ENCODE results near the gene NAALADL2.
"Not testable (repeated sequence)": the region's sequence is repeated elsewhere in the genome, so short reads cannot be mapped to it uniquely, and the experiment has no call there.

Gene NAALADL2

DNA sequence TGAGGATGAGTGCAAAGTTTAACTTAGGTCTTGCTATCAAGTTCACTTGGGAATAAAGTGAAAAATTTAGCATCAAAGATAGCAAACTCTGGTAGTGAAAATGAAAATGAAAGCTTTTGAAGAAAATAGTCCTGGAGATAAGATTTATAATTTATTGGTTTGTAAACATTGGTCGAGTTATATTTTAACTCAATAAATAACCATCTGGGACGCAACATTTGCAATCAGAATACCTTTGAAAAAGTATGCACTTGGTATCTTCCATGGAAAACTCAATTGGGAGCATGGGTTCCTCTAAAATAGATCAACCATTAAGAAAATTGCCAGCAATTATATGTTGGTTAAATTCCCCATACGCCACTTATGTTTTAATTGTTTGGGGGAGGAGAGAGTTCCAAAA, 209.5 kb downstream of the NAALADL2 start:
- no peak for DNase-seq (ENCODE audit: low read depth in 2 of 3, low spot score in 2 of 3)

- no peak for DNase-seq (ENCODE audit: low read depth in 2 of 3, low spot score in 2 of 3)
These were observed 211.8 kb downstream of the NAALADL2 start for GRCh38 chr3:175070946-175071345.

GRCh38 chr3:175073219-175073905, 214.2 kb downstream of the NAALADL2 start:
- DNase-seq (ENCODE audit: low read depth in 2 of 3, low spot score in 2 of 3) = no peak

- DNase-seq (ENCODE audit: low read depth in 2 of 3, low spot score in 2 of 3) = no peak
These were observed 216.1 kb downstream of the NAALADL2 start for GRCh38 chr3:175075269-175075668.

DNA sequence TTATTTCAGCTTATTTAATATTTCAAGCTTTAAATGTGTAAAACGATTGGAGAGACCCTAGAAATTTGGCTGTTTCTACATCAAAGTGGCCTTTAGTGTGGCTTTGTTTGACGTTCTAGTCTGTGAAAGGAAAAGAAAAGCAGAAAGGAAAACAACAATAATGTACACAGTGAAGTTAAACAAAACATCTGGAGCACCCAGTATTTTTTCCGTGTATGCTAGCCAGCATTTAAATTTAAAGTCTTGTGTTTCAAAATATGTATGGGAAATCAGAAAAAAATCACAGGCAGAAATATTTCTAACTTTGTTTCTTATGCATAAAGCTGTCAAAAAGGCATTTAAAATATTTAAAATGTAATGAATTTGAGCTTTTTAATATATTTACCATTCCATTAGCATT, 218.1 kb downstream of the NAALADL2 start:
- no peak for DNase-seq (ENCODE audit: low read depth in 2 of 3, low spot score in 2 of 3)

DNA sequence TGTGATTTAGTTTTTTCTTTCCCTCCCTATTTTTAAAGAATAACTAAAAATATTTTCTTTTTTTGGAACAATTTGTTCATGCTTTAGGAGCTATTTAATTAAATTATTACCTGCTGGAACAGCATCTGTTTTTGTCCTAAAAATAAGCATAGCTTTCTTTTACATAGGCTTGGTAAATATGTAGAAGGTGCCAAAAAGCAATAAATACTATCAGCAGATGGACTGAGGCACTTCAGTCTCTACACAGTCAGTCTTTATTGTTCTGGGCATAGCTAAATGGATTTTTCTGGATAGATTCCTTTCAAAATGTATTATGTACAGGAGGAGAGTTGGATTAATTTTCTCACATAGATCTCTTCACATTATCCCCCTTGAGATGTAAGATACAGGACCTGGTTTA, 223.5 kb downstream of the NAALADL2 start:
- DNase-seq (ENCODE audit: low read depth in 2 of 3, low spot score in 2 of 3) = no peak

DNA sequence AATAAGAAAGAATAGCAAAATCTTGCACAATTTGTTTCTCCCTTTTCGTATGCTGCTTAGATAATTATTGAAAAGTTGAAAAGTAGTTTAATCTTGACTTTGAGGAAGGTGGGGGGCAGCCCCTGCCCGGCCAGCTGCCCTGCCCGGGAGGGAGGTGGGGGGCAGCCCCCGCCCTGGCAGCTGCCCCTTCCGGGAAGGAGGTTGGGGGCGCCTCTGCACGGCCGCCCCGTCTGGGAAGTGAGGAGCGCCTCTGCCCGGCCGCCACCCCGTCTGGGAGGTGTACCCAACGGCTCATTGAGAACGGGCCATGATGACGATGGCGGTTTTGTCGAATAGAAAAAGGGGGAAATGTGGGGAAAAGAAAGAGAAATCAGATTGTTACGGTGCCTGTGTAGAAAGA, 228.0 kb downstream of the NAALADL2 start:
- not testable (repeated sequence) for DNase-seq (ENCODE audit: low read depth in 2 of 3, low spot score in 2 of 3)

DNA sequence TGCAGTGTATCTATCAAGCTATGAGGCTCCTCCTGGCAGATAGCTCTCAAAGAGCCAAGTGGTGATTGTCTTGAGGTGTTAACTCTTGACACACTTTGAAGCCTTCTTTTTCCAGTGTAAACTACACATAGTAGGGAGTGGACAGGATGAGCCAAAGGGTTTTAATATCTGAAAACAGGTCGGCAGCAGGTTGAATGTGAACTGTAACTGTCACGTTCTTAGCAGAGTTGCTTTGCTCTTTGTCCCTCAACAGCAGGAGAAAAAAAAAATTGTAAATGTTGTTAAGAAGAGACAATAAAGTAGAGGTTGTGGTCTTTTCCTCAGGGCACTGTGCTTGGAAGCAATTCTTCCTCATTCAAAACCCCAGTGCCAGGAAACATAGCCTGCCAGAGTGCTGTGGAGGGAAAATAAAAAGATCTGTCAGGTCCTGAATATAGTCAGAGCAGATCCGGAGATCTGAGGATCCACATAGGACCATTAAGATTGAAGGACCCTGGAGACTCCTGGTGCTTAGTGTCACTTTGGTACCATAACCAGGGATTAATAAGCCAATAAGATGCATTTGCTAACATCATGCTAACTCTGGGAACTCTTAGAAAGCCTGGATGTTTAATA, 229.7 kb downstream of the NAALADL2 start:
- DNase-seq (ENCODE audit: low read depth in 2 of 3, low spot score in 2 of 3) = no peak

GRCh38 chr3:175091426-175092114, 232.4 kb downstream of the NAALADL2 start:
- DNase-seq (ENCODE audit: low read depth in 2 of 3, low spot score in 2 of 3) = no peak

GRCh38 chr3:175093748-175094147, 234.6 kb downstream of the NAALADL2 start:
- DNase-seq (ENCODE audit: low read depth in 2 of 3, low spot score in 2 of 3) = no peak

- DNase-seq (ENCODE audit: low read depth in 2 of 3, low spot score in 2 of 3) = no peak
These were observed 235.2 kb downstream of the NAALADL2 start for GRCh38 chr3:175094344-175094743.

- no peak for DNase-seq (ENCODE audit: low read depth in 2 of 3, low spot score in 2 of 3)
These were observed 239.5 kb downstream of the NAALADL2 start for GRCh38 chr3:175098644-175099043.

GRCh38 chr3:175102161-175102560, 243.0 kb downstream of the NAALADL2 start:
- DNase-seq (ENCODE audit: low read depth in 2 of 3, low spot score in 2 of 3) = no peak

GRCh38 chr3:175103298-175103697, 244.2 kb downstream of the NAALADL2 start:
- DNase-seq (ENCODE audit: low read depth in 2 of 3, low spot score in 2 of 3) = no peak

- DNase-seq (ENCODE audit: low read depth in 2 of 3, low spot score in 2 of 3) = no peak
These were observed 245.9 kb downstream of the NAALADL2 start for GRCh38 chr3:175105066-175105465.

DNA sequence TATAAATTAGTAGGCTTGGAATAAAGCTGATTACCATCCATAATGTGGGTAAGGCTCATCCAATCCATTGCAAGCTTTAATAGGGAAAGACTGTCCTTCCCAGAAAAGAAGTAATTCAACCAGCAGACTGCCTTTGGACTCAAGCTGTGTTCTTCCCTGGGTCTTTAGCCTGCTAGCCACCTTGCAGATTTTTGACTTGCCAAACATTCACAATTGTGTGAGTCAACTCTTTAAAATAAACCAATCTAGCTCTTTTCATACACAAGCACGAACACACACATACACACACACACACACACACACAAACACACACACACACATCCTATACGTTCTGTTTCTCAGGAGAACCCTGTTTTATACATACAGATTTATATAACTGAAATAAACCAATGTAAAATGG, 248.1 kb downstream of the NAALADL2 start:
- no peak for DNase-seq (ENCODE audit: low read depth in 2 of 3, low spot score in 2 of 3)

GRCh38 chr3:175107995-175108394, 248.9 kb downstream of the NAALADL2 start:
- DNase-seq (ENCODE audit: low read depth in 2 of 3, low spot score in 2 of 3) = no peak

- DNase-seq (ENCODE audit: low read depth in 2 of 3, low spot score in 2 of 3) = no peak
These were observed 249.5 kb downstream of the NAALADL2 start for GRCh38 chr3:175108613-175109151.

DNA sequence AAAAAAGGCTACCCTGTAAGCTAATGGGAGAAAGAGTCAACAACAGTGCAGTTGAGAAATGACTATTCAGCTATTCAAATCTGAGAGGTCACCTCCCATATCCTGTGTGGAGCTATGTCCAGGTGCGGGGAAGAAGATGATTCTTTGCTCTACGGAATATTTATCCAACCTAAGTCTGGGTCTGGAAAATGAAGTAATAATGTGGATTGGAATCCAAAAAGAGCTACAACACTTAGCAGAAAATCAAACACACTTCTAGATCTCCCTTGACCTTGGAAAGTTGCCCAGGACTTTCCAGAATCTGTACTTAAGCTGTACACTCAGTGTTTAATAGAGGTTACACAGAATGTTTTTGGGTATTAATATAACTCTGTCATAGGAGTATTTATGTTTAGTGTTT, 251.9 kb downstream of the NAALADL2 start:
- DNase-seq (ENCODE audit: low read depth in 2 of 3, low spot score in 2 of 3) = no peak

DNA sequence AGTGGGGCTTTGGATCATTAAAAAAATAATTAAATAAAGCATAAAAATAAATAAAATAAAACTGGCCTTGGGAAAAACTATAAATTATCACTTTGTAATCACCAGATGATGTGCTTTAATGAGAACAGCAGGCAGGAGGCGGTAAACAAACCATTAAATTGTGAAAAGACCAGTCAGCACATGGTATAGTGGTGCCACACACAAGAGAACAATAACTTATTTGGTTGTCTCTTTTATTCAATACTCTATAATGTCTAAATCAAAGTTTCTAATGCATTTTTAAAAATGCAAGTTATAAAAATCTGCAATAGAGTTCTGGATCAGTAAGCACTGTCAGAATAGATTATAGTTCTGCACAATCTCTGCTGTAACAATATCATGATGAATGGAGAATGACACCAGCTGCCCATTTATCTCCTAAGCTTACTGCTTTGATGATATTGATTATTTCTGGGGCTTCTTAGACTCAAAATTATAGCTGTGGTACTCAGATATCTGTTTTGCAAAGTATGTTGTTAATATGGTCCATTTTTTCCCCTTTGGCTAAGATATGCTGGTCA, 259.3 kb downstream of the NAALADL2 start:
- no peak for DNase-seq (ENCODE audit: low read depth in 2 of 3, low spot score in 2 of 3)

DNA sequence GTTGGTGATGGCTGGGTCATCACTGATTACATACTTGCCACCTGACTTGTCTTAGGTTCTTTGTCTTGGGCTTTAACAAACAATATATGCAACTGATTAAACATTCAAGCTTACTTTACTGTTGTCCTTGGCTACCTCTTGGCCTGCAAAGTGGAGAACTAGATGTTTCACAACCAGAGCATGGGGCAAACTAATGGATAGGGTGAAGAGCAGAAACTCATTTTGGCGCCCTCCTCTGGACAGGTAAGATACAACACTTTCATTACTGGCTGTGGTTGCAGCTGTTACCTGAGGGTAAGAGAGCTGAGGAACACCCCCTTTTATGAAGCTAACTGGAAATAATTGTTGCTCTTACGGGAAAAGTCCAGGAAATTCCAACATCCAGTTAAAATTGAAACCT, 262.1 kb downstream of the NAALADL2 start:
- no peak for DNase-seq (ENCODE audit: low read depth in 2 of 3, low spot score in 2 of 3)
